SK-N-DZ (cell line): Measurements from ENCODE around the gene GRIN2A.
"Not testable (repeated sequence)": the region's sequence is repeated elsewhere in the genome, so short reads cannot be mapped to it uniquely, and the experiment has no call there.

Source experiments
- DNase-seq: peaks from one replicate; pipeline ENCODE4 v3.0.0-alpha.2; 2015; ENCODE audit warnings: low spot score

The GRIN2A gene

GRCh38 chr16:9919460-9919859 is 262.8 kb downstream of the GRIN2A start:
- DNase-seq = no peak

GRCh38 chr16:9917691-9918090 is 264.5 kb downstream of the GRIN2A start:
- no peak for DNase-seq

GRCh38 chr16:9913604-9914326 is 268.5 kb downstream of the GRIN2A start:
- DNase-seq = no peak

- DNase-seq = no peak
Measured at GRCh38 chr16:9911989-9912388, 270.2 kb downstream of the GRIN2A start.

- DNase-seq = no peak
Measured at GRCh38 chr16:9911231-9911630, 271.0 kb downstream of the GRIN2A start.

GRCh38 chr16:9909072-9909825 is 273.0 kb downstream of the GRIN2A start:
- no peak for DNase-seq

GRCh38 chr16:9908613-9909012 is 273.6 kb downstream of the GRIN2A start:
- DNase-seq = no peak

GRCh38 chr16:9907752-9908151 is 274.5 kb downstream of the GRIN2A start:
- no peak for DNase-seq

- no peak for DNase-seq
Measured at GRCh38 chr16:9906218-9906617, 276.0 kb downstream of the GRIN2A start.

GRCh38 chr16:9904526-9904925 is 277.7 kb downstream of the GRIN2A start:
- no peak for DNase-seq

- no peak for DNase-seq
Measured at GRCh38 chr16:9900576-9900975, 281.7 kb downstream of the GRIN2A start.

GRCh38 chr16:9898555-9898954 is 283.7 kb downstream of the GRIN2A start:
- DNase-seq = no peak

- no peak for DNase-seq
Measured at GRCh38 chr16:9898124-9898523, 284.1 kb downstream of the GRIN2A start.

- DNase-seq = no peak
Measured at GRCh38 chr16:9895817-9896216, 286.4 kb downstream of the GRIN2A start.

GRCh38 chr16:9885876-9886275 is 296.4 kb downstream of the GRIN2A start:
- no peak for DNase-seq

- no peak for DNase-seq
Measured at GRCh38 chr16:9885467-9885866, 296.8 kb downstream of the GRIN2A start.

GRCh38 chr16:9875981-9876380 is 306.2 kb downstream of the GRIN2A start:
- DNase-seq = not testable (repeated sequence)

GRCh38 chr16:9874219-9874618 is 308.0 kb downstream of the GRIN2A start:
- no peak for DNase-seq

- DNase-seq = no peak
Measured at GRCh38 chr16:9870962-9871361, 311.3 kb downstream of the GRIN2A start.

- no peak for DNase-seq
Measured at GRCh38 chr16:9869776-9870175, 312.5 kb downstream of the GRIN2A start.

- no peak for DNase-seq
Measured at GRCh38 chr16:9868606-9869149, 313.6 kb downstream of the GRIN2A start.

GRCh38 chr16:9867176-9867575 is 315.1 kb downstream of the GRIN2A start:
- DNase-seq = no peak

- no peak for DNase-seq
Measured at GRCh38 chr16:9864461-9864860, 317.8 kb downstream of the GRIN2A start.
